DOHH2 (cell line): ENCODE results near the gene RBPJ.

ENCODE experiments used
- EZH2phosphoT487 ChIP-seq: fragments of 200-600 bp; sonication (generic); IDR thresholded peaks from 2 replicates; pipeline ENCODE4 v1.6.1; 2017; ENCODE audit warnings: borderline replicate concordance, mild to moderate bottlenecking, antibody characterized with exemption, low read length, moderate library complexity, mixed read lengths
- TF ChIP-seq, protein P1 (sequence below): fragments of 200-600 bp; sonication (generic); IDR thresholded peaks from one replicate; pipeline ENCODE4 v1.5.1; 2014; ENCODE audit warnings: antibody characterized with exemption, mild to moderate bottlenecking, low read depth, low read length; ENCODE audit not compliant: poor library complexity, severe bottlenecking

- TF ChIP-seq, protein P1, sequence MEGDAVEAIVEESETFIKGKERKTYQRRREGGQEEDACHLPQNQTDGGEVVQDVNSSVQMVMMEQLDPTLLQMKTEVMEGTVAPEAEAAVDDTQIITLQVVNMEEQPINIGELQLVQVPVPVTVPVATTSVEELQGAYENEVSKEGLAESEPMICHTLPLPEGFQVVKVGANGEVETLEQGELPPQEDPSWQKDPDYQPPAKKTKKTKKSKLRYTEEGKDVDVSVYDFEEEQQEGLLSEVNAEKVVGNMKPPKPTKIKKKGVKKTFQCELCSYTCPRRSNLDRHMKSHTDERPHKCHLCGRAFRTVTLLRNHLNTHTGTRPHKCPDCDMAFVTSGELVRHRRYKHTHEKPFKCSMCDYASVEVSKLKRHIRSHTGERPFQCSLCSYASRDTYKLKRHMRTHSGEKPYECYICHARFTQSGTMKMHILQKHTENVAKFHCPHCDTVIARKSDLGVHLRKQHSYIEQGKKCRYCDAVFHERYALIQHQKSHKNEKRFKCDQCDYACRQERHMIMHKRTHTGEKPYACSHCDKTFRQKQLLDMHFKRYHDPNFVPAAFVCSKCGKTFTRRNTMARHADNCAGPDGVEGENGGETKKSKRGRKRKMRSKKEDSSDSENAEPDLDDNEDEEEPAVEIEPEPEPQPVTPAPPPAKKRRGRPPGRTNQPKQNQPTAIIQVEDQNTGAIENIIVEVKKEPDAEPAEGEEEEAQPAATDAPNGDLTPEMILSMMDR, result no peak
- TF ChIP-seq EZH2phosphoT487, result no peak
Measured at GRCh38 chr4:26476545-26476944, 155.7 kb downstream of the RBPJ start.
